ENCODE measurements around the gene SSTR4.

The SSTR4 gene

GRCh38 chr20:23082846-23083552 is 47.9 kb downstream of the SSTR4 start:
- H3K27me3 ChIP-seq (ENCODE audit: insufficient read depth, low read depth) = no peaks in the 10 kb centered on the region

DNA sequence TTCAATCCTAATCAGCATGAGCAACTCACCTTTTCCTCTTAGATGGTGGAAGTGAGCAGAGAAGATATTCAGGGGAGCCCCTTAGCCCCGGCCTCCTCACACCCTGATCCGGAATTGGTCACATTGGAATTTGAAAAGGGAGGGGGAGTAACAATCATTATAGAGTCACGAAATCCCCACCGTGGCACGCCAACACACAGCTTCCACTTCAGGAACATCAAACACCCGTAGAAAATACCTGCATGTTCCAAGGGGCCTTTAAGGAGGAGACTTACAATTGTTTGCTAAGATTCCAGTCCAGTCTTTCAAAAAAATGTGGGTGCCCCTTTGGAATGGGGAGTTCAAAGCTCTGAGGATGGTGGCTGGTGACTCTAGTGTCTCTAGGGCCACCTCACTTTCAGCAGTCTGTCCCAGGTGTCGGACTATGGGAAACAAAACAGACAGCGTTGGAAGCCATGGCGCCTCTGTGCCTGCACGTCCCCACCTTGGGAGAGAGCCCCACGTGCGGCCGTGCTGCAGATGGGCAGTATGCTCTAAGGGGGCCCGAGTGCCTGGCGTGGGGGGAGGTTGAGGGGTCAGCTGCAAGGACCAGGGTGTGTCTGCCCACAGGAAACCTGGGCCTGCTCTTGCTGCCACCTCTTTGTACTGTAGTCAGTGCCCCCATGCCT is 48.6 kb downstream of the SSTR4 start:
- Histone ChIP-seq H3K9ac (no peak overlapping the region), H3K27me3 (ENCODE audit: insufficient read depth, low read depth) (no peaks in the 10 kb centered on the region), H2AFZ (ENCODE audit: low read depth) (no peak overlapping the region), H3K4me3 (IDR thresholded peaks at IDR 0.05; ENCODE audit: insufficient read depth, low read depth, low read length) (no peak overlapping the region), H3K4me1 (ENCODE audit: low read depth, poor library complexity, severe bottlenecking) (no peaks in the 10 kb centered on the region), H3K36me3 (ENCODE audit: insufficient read depth) (no peaks in the 10 kb centered on the region), H3K4me2 (no peak overlapping the region), H4K20me1 (ENCODE audit: insufficient read depth) (no peaks in the 10 kb centered on the region), H3K27ac (no peak overlapping the region), H3K79me2 (ENCODE audit: insufficient read depth, low read depth) (no peaks in the 10 kb centered on the region)
- TF ChIP-seq CTCF (conservative IDR thresholded peaks at IDR 0.05; ENCODE audit: low read depth, low read length) = no peak

More at GRCh38 chr20:23082846-23083552, 47.9 kb downstream of the SSTR4 start:
- H3K36me3 ChIP-seq (ENCODE audit: insufficient read depth) = no peaks in the 10 kb centered on the region
- H3K79me2 ChIP-seq (ENCODE audit: insufficient read depth, low read depth) = no peaks in the 10 kb centered on the region
- no peak overlapping the region for H2AFZ ChIP-seq (ENCODE audit: low read depth)
- no peak overlapping the region for H3K4me3 ChIP-seq (IDR thresholded peaks at IDR 0.05; ENCODE audit: insufficient read depth, low read depth, low read length)
- H3K9ac ChIP-seq = no peak overlapping the region
- H3K4me1 ChIP-seq (ENCODE audit: low read depth, poor library complexity, severe bottlenecking) = no peaks in the 10 kb centered on the region
- no peak for TF ChIP-seq CTCF (conservative IDR thresholded peaks at IDR 0.05; ENCODE audit: low read depth, low read length)
- H3K4me2 ChIP-seq = no peak overlapping the region
- H4K20me1 ChIP-seq (ENCODE audit: insufficient read depth) = no peaks in the 10 kb centered on the region
- no peak overlapping the region for H3K27ac ChIP-seq

GRCh38 chr20:23084282-23084844 is 49.3 kb downstream of the SSTR4 start:
- no peak for TF ChIP-seq CTCF (conservative IDR thresholded peaks at IDR 0.05; ENCODE audit: low read depth, low read length)
- no peak overlapping the region for H3K4me2 ChIP-seq

DNA sequence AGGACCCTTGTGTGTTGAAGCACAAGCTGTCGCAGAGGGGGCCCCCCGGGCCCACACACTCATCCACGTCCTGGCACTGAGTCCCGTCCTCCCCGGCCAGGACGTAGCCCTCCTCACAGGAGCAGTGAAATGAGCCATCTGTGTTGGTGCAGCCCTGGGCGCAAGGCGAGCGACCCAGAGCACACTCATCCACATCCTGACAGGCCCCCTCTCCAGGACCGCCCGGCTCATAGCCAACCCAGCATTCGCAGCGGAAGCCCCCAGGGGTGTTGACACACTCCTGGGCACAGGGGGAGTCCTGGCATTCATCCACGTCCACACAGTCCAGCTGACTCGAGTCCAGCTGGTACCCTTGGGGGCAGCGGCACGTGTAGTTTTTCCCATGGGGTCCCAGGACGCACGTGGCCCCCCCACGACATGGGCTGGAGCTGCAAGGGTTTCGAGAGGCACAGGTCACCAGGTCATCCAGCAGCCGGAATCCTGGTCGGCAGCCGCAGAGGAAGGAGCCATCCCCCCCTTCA is 49.8 kb downstream of the SSTR4 start:
- TF ChIP-seq CTCF (conservative IDR thresholded peaks at IDR 0.05; ENCODE audit: low read depth, low read length) = no peak
- Histone ChIP-seq H3K4me1 (ENCODE audit: low read depth, poor library complexity, severe bottlenecking) (no peaks in the 10 kb centered on the region), H2AFZ (ENCODE audit: low read depth) (no peak overlapping the region), H3K4me2 (no peak overlapping the region), H3K79me2 (ENCODE audit: insufficient read depth, low read depth) (no peaks in the 10 kb centered on the region), H3K27me3 (ENCODE audit: insufficient read depth, low read depth) (no peaks in the 10 kb centered on the region), H3K27ac (no peak overlapping the region), H3K4me3 (IDR thresholded peaks at IDR 0.05; ENCODE audit: insufficient read depth, low read depth, low read length) (no peak overlapping the region), H3K36me3 (ENCODE audit: insufficient read depth) (no peaks in the 10 kb centered on the region), H3K9ac (no peak overlapping the region), H4K20me1 (ENCODE audit: insufficient read depth) (no peaks in the 10 kb centered on the region)

More at GRCh38 chr20:23084282-23084844, 49.3 kb downstream of the SSTR4 start:
- no peak overlapping the region for H3K4me3 ChIP-seq (IDR thresholded peaks at IDR 0.05; ENCODE audit: insufficient read depth, low read depth, low read length)
- H2AFZ ChIP-seq (ENCODE audit: low read depth) = no peak overlapping the region
- H3K27ac ChIP-seq = no peak overlapping the region
- H4K20me1 ChIP-seq (ENCODE audit: insufficient read depth) = no peaks in the 10 kb centered on the region
- H3K4me1 ChIP-seq (ENCODE audit: low read depth, poor library complexity, severe bottlenecking) = no peaks in the 10 kb centered on the region
- no peak overlapping the region for H3K9ac ChIP-seq
- H3K36me3 ChIP-seq (ENCODE audit: insufficient read depth) = no peaks in the 10 kb centered on the region
- H3K79me2 ChIP-seq (ENCODE audit: insufficient read depth, low read depth) = no peaks in the 10 kb centered on the region
- H3K27me3 ChIP-seq (ENCODE audit: insufficient read depth, low read depth) = no peaks in the 10 kb centered on the region
